GM18505 (cell line): Measurements from ENCODE around the gene CR1L.
"Not testable (repeated sequence)": the region's sequence is repeated elsewhere in the genome, so short reads cannot be mapped to it uniquely, and the experiment has no call there.

Experiments
- ATAC-seq: cut with Tn5 transposase; IDR thresholded peaks from one replicate; pipeline ENCODE4 v1.9.1; 2021; ENCODE audit not compliant: unreplicated experiment
- POLR2A ChIP-seq: IDR thresholded peaks from 4 replicates; pipeline ENCODE4 v1.6.1; 2011; ENCODE audit warnings: borderline replicate concordance; ENCODE audit not compliant: insufficient read depth, insufficient read length; ENCODE audit errors: extremely low read depth

Gene CR1L

GRCh38 chr1:207644852-207645634, at the start of gene CR1L:
TSS of gene CR1L (plus strand) at chr1:207645133. CDS start at chr1:207645234, 101 bp downstream.
- no peak for TF ChIP-seq POLR2A
- no peak for ATAC-seq

DNA sequence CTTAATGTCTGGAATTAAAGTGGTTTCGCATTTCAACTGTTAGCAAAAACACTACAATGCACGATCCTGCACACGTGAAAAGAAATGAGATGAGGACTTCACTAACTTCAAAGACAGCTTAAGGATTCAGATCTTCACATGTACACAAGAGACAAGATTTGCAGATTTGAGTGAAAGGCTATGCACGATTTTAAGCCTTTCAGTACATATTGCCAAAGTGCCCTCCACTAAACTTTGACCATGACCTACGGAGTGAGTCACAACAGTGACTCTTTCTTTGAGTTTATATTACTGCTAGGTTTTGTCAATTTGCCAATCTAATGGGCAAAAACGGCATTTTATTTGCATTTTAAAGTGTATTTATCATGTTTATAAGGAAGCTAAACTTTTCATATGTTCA, 41.2 kb upstream of the CR1L start:
- no peak for TF ChIP-seq POLR2A
- ATAC-seq = no peak

DNA sequence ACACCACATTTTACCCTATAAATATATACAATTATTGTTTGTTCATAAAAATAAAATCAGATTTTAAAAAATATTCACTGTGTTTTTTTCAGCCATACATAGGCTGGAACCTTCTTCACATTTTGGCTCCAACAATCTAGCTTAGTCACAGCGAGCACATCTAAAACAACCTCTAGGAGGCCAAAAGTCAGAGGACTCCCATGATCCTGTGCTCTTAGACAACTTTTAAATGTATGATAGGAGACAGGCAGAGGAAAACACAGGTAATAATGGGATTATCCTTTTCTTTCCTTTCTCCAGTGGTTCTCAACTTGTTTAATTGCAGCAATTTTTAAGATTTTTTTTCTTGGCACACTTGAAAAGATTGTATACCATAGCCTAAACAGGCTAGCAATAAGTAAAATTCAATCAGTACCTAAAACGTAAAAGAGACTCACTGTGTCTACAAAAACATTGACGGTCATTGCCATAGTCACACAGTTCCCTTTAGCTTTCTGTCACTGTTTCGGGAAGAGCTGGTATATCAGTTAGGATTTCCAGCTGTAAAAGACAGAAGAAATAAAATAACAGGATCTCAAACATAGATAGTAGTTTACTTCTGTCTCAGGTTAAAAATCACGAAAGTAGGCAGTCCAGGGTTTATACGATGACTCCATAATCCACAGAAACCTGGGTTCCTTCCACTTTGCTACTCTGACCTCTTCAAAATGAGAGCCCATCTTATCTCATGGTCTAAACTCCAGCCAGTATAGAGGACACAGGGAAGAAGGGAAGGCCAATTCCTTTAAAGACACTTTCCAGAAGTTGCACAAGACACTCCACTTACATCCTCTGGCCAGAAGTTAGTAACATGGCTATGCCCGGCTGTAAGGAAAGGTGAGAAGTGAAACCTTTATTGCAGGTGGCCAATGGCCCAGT, 39.2 kb upstream of the CR1L start:
- ATAC-seq = no peak
- no peak for TF ChIP-seq POLR2A

GRCh38 chr1:207606362-207606755, 38.6 kb upstream of the CR1L start:
- TF ChIP-seq POLR2A = no peak
- ATAC-seq = no peak

DNA sequence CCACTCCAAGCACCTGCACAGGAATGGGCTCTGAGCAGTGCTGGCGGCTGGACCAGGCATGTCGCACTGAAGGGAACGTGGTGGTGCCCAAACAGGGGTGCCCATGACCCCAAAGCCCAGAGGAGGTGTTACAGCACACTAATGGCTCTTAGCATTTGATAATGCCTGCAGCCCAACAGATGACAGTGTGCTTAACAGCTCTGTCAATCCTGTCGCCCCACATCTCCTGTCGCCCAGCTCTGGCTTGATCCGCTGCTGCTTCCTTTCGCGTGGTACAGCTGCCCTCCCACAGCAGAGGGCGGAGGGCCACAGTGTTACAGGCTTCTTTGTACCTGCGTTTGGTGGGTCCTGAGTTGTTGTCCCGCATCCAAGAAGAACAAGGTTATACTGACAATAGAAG, 32.2 kb upstream of the CR1L start:
- no peak for ATAC-seq
- no peak for TF ChIP-seq POLR2A

DNA sequence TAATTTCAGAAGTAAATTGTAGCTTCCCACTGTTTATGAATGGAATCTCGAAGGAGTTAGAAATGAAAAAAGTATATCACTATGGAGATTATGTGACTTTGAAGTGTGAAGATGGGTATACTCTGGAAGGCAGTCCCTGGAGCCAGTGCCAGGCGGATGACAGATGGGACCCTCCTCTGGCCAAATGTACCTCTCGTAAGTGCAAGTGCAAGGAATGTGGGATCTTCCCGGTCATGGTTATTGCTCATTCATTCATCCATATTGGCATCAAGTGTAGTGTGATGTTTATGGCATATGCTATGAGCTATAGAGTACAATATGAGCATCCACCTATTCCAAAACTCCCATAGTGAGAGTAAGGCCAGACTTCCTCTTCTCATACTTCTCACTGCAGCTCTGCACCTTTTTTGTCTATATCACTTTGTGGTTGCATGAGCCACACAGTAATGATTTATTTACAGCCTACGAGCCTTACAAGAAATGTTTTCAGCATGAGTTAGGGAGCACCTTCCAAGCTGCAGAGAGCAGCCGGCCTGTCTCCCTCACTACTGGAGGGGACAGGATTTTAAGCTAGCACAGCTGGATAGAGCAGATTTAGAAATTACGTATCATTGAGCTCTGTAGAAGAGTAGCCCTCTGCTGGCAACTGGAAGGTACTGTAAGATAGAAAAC, 24.9 kb upstream of the CR1L start:
- peak; percentile 86 for ATAC-seq
- TF ChIP-seq POLR2A = no peak

GRCh38 chr1:207620543-207620893, 24.4 kb upstream of the CR1L start:
- TF ChIP-seq POLR2A = no peak
- no peak for ATAC-seq

DNA sequence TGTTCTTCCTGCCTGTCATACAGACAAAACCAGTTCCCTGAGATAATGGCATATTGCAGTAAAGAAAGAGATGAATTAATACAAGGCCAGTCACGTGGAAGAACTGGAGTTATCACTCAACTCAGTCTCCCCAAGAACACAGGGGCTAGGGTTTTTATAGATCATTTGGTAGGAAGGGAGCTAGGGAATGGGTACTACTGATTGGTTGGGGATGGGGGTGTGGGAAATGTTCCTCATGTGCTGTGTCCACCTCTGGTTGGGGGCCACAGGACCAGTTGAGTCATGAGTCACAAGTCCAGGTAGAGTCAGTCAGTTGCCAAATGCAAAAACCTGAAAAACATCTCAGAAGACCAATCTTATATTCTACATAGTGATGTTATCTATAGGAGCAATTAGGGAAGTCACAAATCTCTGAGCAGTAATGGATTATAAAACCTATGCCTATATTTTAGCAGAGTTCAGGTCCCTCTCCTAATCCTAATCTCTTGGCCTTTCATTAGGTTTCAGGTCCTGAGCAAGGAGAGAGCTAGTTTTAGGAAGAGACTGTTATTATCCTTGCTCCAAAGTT, 19.3 kb upstream of the CR1L start:
- ATAC-seq = not testable (repeated sequence)

DNA sequence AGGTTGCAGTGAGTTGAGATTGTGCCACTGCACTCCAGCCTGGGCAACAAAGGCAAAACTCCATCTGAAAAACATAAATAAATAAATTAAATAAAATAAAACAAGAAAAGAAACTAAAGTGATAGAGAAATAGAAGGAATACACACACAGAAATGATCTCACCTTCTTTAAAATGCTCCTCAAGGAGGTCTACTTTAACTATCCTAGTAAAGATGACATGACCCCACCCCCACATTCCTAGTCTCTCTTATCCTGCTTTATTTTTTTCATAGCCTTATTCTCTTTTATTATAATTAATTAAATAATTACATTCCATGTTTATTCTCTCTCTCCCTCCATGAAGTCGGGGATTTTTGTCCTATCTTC, 18.0 kb upstream of the CR1L start:
- no peak for TF ChIP-seq POLR2A
- ATAC-seq = no peak

GRCh38 chr1:207627496-207627895, 17.4 kb upstream of the CR1L start:
- ATAC-seq = no peak
- TF ChIP-seq POLR2A = no peak

DNA sequence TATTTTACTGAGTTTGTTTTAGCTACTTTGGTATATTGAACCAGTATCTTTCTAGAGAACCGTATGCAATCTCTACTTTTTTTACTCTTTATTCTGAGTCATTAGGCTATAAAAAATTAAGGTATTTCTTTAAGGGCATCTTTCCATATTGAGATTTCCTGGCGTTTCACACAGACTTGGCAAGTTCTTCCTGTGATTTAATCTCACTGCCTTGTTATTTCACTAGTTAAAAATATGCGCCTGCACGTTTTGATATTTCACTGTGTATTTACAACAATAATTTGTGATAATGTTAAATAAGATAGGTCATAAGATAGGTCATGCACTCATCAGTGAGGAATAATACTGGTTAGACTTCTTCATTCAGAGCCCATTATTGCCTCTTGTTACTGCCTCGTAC, 16.2 kb upstream of the CR1L start:
- no peak for TF ChIP-seq POLR2A
- ATAC-seq = no peak

DNA sequence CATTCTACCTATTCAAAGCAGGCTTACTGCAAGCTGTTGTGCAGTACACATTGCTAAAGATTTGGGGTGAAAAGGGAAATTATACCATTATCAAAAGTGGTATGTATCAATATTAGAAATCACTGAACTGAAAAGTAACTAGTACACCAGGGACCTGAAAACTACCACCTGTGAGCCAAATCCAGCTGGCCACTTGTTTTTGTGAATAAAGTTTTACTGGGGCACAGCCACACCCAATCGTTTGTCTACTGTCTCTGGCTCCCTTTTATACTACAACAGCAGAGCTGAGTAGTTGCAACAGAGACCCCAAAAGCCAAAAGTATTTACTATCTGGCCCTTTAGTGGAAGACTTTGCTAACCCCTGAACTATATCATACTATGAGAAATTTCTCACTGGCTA, 13.8 kb upstream of the CR1L start:
- TF ChIP-seq POLR2A = no peak
- no peak for ATAC-seq

DNA sequence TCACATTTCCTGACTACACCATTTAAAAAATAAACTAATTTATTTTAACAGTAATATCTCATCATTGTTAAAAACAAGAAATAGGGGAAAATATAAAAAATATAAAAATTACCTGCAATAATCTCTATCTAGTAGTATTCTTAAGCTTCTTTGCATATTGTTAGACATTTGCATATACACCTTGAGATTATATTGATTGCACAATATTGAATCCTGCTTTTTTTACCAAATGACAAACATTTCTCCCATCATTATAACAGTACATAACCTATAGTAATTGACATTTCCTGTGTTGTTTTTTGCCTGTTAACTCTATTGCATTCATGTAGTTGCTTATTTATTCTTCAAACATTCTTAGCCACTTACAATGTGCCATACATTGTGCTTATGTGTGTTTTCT, 11.7 kb upstream of the CR1L start:
- TF ChIP-seq POLR2A = no peak
- ATAC-seq = no peak

GRCh38 chr1:207633699-207634289, 11.1 kb upstream of the CR1L start:
- ATAC-seq = not testable (repeated sequence)

GRCh38 chr1:207634293-207634692, 10.6 kb upstream of the CR1L start:
- ATAC-seq = not testable (repeated sequence)

- ATAC-seq = not testable (repeated sequence)
These were observed 9.3 kb upstream of the CR1L start for GRCh38 chr1:207635569-207636186.

DNA sequence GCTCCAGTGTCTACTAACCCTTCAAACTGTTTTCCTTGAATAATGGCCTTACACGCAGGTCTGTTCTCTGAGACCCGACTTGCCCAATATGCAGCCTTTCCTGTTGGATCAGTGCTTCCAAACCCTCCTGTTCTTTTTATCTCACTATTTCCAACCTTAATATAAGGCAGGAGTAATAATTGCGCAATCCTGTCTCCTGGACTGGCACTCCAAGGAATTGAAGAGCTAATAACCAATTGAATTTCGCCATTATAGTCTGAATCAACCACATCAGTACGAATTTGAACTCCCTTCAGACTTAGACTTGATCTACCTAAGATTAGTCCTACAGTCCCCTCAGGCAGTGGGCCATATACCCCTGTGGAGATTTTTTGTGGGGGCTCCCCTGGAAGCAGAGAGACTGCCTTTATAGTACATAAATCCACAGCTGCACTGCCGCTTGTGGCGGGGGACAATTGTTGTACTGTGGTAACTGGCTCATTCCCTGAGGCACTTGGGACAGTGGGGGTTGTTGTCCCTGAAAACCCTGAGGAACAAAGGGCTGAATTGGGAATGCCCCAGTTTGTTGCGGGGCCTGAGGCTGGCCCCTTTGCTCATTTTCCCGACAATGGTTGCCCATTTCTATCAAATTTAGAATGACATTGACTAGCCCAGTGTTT, 6.3 kb upstream of the CR1L start:
- ATAC-seq = not testable (repeated sequence)

- not testable (repeated sequence) for ATAC-seq
These were observed 5.6 kb upstream of the CR1L start for GRCh38 chr1:207639362-207639761.
